Measurements from ENCODE around the gene POLR2B. TPM values are rescaled to one million over a fixed set of nuclear protein-coding genes. Genes with fewer than 3 reads are reported as not detected.

Gene POLR2B
- total and polyA plus RNA-seq, 7 experiments from 2014 or later = 50.7 to 130 (median 77.9) TPM

GRCh38 chr4:56940971-56941370 lies 37.7 kb upstream of the POLR2B start:
- intact Hi-C loops (cut with micrococcal nuclease) = no loop called here
- Histone ChIP-seq H3K27me3 (ENCODE audit: control insufficient read depth in 2 of 2, insufficient read depth in 2 of 2, low read length in 2 of 2) (no peaks in the 10 kb centered on the region), H3K4me3 (ENCODE audit: low read length) (no peak overlapping the region), H3K9me3 (ENCODE audit: control insufficient read depth in 2 of 3, low read length in 3 of 3) (no peaks in the 10 kb centered on the region), H3K36me3 (ENCODE audit: control insufficient read depth in 2 of 3, insufficient read depth in 3 of 3, low read length in 3 of 3) (peaks cover 0 to 23% (median 0%) of the 10 kb centered on the region in 3 experiments), H3K4me1 (ENCODE audit: control insufficient read depth in 2 of 2, insufficient read depth in 2 of 2, low read length in 2 of 2) (no peaks in the 10 kb centered on the region), H3K27ac (ENCODE audit: low read depth, low read length) (no peak overlapping the region)
- H3K4me1 Mint-ChIP-seq = peaks cover 0 to 22% (median 0%) of the 10 kb centered on the region in 7 donors
- ChIA-PET CTCF (no interaction called here), POLR2A (interaction anchor here (0.8 to 1.0 kb wide), 2 partner anchors 34 to 37 kb away, joined by 3 read pairs; partner anchors contain the start of genes NOA1 and REST)
- H3K36me3 Mint-ChIP-seq = peaks cover 3 to 24% (median 16%) of the 10 kb centered on the region in 5 donors
- no peaks in the 10 kb centered on the region for H3K27me3 Mint-ChIP-seq
- ATAC-seq (no peak), DNase-seq (no peak)
- H3K27ac Mint-ChIP-seq = no peak overlapping the region
- peaks cover 0 to 3% (median 0%) of the 10 kb centered on the region in 11 donors for H3K9me3 Mint-ChIP-seq
- H3K4me3 Mint-ChIP-seq = no peak overlapping the region

- intact Hi-C loops (cut with micrococcal nuclease) = no loop called here
- H3K4me1 ChIP-seq (ENCODE audit: control insufficient read depth in 2 of 2, insufficient read depth in 2 of 2, low read length in 2 of 2) = no peaks in the 10 kb centered on the region
- no peaks in the 10 kb centered on the region for H3K27me3 ChIP-seq (ENCODE audit: control insufficient read depth in 2 of 2, insufficient read depth in 2 of 2, low read length in 2 of 2)
- Mint-ChIP-seq H3K9me3 (peaks cover 0 to 3% (median 0%) of the 10 kb centered on the region in 11 donors), H3K27ac (no peak overlapping the region), H3K27me3 (no peaks in the 10 kb centered on the region), H3K4me3 (no peak overlapping the region), H3K4me1 (peaks cover 0 to 22% (median 0%) of the 10 kb centered on the region in 7 donors), H3K36me3 (peaks cover 3 to 24% (median 16%) of the 10 kb centered on the region in 5 donors)
- DNase-seq (no peak), ATAC-seq (no peak)
- ChIA-PET POLR2A (interaction anchor here (0.8 to 1.0 kb wide), 2 partner anchors 34 to 36 kb away, joined by 3 read pairs; partner anchors contain the start of genes NOA1 and REST), CTCF (no interaction called here)
- no peak overlapping the region for H3K4me3 ChIP-seq (ENCODE audit: low read length)
- peaks cover 0 to 20% (median 0%) of the 10 kb centered on the region in 3 experiments for H3K36me3 ChIP-seq (ENCODE audit: control insufficient read depth in 2 of 3, insufficient read depth in 3 of 3, low read length in 3 of 3)
- H3K27ac ChIP-seq (ENCODE audit: low read depth, low read length) = no peak overlapping the region
- no peaks in the 10 kb centered on the region for H3K9me3 ChIP-seq (ENCODE audit: control insufficient read depth in 2 of 3, low read length in 3 of 3)
Observed at GRCh38 chr4:56941403-56941802, 37.3 kb upstream of the POLR2B start.

DNA sequence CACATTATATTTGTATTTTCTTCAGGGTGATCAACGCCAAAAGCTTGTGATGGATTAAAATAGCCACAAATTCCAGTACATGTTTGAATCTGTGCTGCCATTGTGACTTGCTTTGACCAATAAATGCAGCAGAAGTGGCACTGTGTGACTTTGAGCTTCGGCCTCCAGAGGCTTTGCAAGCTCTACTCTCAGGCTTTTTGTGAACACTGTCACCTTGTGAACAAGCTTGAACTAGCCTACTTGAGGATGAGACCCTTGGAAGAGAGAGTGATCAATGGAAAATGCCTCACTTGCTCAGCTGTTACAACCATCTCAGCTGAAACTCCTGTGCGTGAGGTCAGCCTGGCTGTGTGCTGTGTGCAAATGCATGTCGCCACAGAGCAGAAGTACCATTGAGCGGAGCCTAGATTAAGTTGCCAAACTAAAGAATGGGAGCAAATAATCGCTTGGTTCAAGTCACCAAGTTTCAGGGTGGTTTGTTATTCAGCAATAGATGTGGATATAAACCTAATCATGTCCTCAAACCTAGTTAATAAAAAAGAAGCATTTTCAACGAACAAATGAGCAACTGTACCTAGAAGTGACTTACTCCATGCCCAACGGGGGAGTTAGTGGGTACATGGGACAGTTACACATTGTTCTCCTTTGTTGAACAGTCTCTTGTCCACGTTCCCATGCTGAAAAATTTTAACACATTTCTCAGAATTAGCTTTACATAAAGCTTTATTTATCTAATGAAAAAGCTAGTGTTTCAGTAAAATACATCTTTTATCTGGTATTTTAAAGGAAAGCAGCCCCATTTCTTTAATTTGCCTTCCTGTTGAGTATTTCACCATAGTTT lies 24.8 kb upstream of the POLR2B start:
- ChIA-PET CTCF (no interaction called here), POLR2A (no interaction called here)
- H3K27me3 Mint-ChIP-seq = no peaks in the 10 kb centered on the region
- no peak for ATAC-seq
- intact Hi-C loops (cut with micrococcal nuclease) = no loop called here
- no peaks in the 10 kb centered on the region for H3K27me3 ChIP-seq (ENCODE audit: control insufficient read depth in 2 of 2, insufficient read depth in 2 of 2, low read length in 2 of 2)
- H3K9me3 ChIP-seq (ENCODE audit: control insufficient read depth in 2 of 3, low read length in 3 of 3) = no peaks in the 10 kb centered on the region
- no peak overlapping the region for H3K27ac Mint-ChIP-seq
- no peak overlapping the region for H3K27ac ChIP-seq (ENCODE audit: low read depth, low read length)
- H3K4me1 Mint-ChIP-seq = peaks cover 0 to 4% (median 0%) of the 10 kb centered on the region in 7 donors
- H3K36me3 ChIP-seq (ENCODE audit: control insufficient read depth in 2 of 3, insufficient read depth in 3 of 3, low read length in 3 of 3) = no peaks in the 10 kb centered on the region
- H3K4me1 ChIP-seq (ENCODE audit: control insufficient read depth in 2 of 2, insufficient read depth in 2 of 2, low read length in 2 of 2) = no peaks in the 10 kb centered on the region
- H3K36me3 Mint-ChIP-seq = no peaks in the 10 kb centered on the region
- no peak overlapping the region for H3K4me3 ChIP-seq (ENCODE audit: low read length)
- no peak for DNase-seq
- H3K9me3 Mint-ChIP-seq = no peaks in the 10 kb centered on the region
- no peak overlapping the region for H3K4me3 Mint-ChIP-seq

DNA sequence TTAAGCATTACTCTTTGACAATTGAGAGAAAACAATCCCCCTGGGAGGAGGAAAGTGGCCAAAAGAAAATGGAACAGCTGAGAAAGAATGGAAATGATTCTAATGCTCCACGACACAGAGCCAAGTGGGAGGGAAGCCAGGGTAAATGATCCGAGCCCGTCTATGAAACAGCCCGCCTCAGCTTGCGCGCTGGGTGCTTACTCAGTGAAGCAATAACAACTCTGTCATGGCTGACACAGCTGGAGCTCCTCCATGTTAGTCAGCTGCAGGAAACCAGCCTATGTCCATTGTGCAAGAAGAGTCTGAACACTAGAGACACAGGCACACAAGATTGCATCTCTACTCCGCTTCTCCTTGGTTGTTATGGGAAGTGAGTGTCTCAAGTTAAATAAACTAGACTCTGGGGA lies 20.6 kb upstream of the POLR2B start:
- peaks cover 0 to 11% (median 4%) of the 10 kb centered on the region in 5 donors for H3K36me3 Mint-ChIP-seq
- no peak for DNase-seq
- H3K4me1 Mint-ChIP-seq = peaks cover 0 to 2% (median 0%) of the 10 kb centered on the region in 7 donors
- Histone ChIP-seq H3K27ac (ENCODE audit: low read depth, low read length) (no peak overlapping the region), H3K36me3 (ENCODE audit: control insufficient read depth in 2 of 3, insufficient read depth in 3 of 3, low read length in 3 of 3) (peaks cover 0 to 14% (median 9%) of the 10 kb centered on the region in 3 experiments), H3K4me1 (ENCODE audit: control insufficient read depth in 2 of 2, insufficient read depth in 2 of 2, low read length in 2 of 2) (no peaks in the 10 kb centered on the region), H3K4me3 (ENCODE audit: low read length) (no peak overlapping the region), H3K9me3 (ENCODE audit: control insufficient read depth in 2 of 3, low read length in 3 of 3) (no peaks in the 10 kb centered on the region), H3K27me3 (ENCODE audit: control insufficient read depth in 2 of 2, insufficient read depth in 2 of 2, low read length in 2 of 2) (no peaks in the 10 kb centered on the region)
- intact Hi-C loops (cut with micrococcal nuclease) = no loop called here
- H3K27ac Mint-ChIP-seq = no peak overlapping the region
- H3K4me3 Mint-ChIP-seq = no peak overlapping the region
- H3K9me3 Mint-ChIP-seq = no peaks in the 10 kb centered on the region
- POLR2A ChIA-PET = no interaction called here
- H3K27me3 Mint-ChIP-seq = no peaks in the 10 kb centered on the region
- CTCF ChIA-PET = no interaction called here
- ATAC-seq = peak; percentile 88

DNA sequence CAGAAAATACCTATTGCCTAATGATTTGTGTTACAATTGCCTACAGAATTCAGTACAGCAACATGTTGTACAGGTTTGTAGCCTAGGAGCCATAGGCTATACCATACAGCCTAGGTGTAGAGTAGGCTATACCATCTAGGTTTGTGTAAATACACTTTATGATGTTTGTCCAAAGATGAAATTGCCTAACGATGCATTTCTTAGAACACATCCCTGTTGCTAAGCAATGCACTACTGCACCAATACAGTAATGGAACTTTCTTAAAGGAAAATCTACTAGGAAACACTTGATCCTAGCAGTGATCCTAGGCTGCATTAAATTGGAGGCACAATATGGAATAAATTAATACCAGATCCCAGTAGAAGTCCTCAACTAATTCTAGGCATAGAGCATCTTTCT lies 19.6 kb upstream of the POLR2B start:
- no peak overlapping the region for H3K27ac ChIP-seq (ENCODE audit: low read depth, low read length)
- no peaks in the 10 kb centered on the region for H3K27me3 Mint-ChIP-seq
- H3K4me1 Mint-ChIP-seq = peaks cover 0 to 2% (median 0%) of the 10 kb centered on the region in 7 donors
- H3K27me3 ChIP-seq (ENCODE audit: control insufficient read depth in 2 of 2, insufficient read depth in 2 of 2, low read length in 2 of 2) = no peaks in the 10 kb centered on the region
- intact Hi-C loops (cut with micrococcal nuclease) = no loop called here
- CTCF ChIA-PET = interaction anchor here (0.6 kb wide), 1 partner anchor 567 kb away, joined by 3 read pairs; no protein-coding TSS in a partner anchor
- H3K36me3 Mint-ChIP-seq = peaks cover 0 to 11% (median 6%) of the 10 kb centered on the region in 5 donors
- no peak overlapping the region for H3K4me3 Mint-ChIP-seq
- no peaks in the 10 kb centered on the region for H3K9me3 Mint-ChIP-seq
- no peak overlapping the region for H3K27ac Mint-ChIP-seq
- POLR2A ChIA-PET = no interaction called here
- H3K4me1 ChIP-seq (ENCODE audit: control insufficient read depth in 2 of 2, insufficient read depth in 2 of 2, low read length in 2 of 2) = no peaks in the 10 kb centered on the region
- peaks cover 0 to 21% (median 9%) of the 10 kb centered on the region in 3 experiments for H3K36me3 ChIP-seq (ENCODE audit: control insufficient read depth in 2 of 3, insufficient read depth in 3 of 3, low read length in 3 of 3)
- H3K9me3 ChIP-seq (ENCODE audit: control insufficient read depth in 2 of 3, low read length in 3 of 3) = no peaks in the 10 kb centered on the region
- ATAC-seq = no peak
- no peak overlapping the region for H3K4me3 ChIP-seq (ENCODE audit: low read length)
- no peak for DNase-seq

GRCh38 chr4:56961107-56961500 lies 17.6 kb upstream of the POLR2B start:
- Histone ChIP-seq H3K36me3 (ENCODE audit: control insufficient read depth in 2 of 3, insufficient read depth in 3 of 3, low read length in 3 of 3) (peaks cover 8 to 41% (median 13%) of the 10 kb centered on the region in 3 experiments), H3K27me3 (ENCODE audit: control insufficient read depth in 2 of 2, insufficient read depth in 2 of 2, low read length in 2 of 2) (no peaks in the 10 kb centered on the region), H3K4me3 (ENCODE audit: low read length) (no peak overlapping the region), H3K4me1 (ENCODE audit: control insufficient read depth in 2 of 2, insufficient read depth in 2 of 2, low read length in 2 of 2) (no peaks in the 10 kb centered on the region), H3K9me3 (ENCODE audit: control insufficient read depth in 2 of 3, low read length in 3 of 3) (no peaks in the 10 kb centered on the region), H3K27ac (ENCODE audit: low read depth, low read length) (no peak overlapping the region)
- Mint-ChIP-seq H3K4me1 (peaks cover 0 to 2% (median 0%) of the 10 kb centered on the region in 7 donors), H3K27me3 (no peaks in the 10 kb centered on the region), H3K9me3 (no peaks in the 10 kb centered on the region), H3K4me3 (no peak overlapping the region), H3K36me3 (peaks cover 0 to 23% (median 11%) of the 10 kb centered on the region in 5 donors), H3K27ac (no peak overlapping the region)
- no peak for ATAC-seq
- POLR2A ChIA-PET = no interaction called here
- DNase-seq = no peak
- CTCF ChIA-PET = no interaction called here
- intact Hi-C loops (cut with micrococcal nuclease) = loop anchor here in 1 of 2 donors (2.0 kb wide), 1 partner anchor 16 kb away; the partner anchor contains the start of gene NOA1

Data from naive thymus-derived CD4-positive, alpha-beta T cell (primary cell).